Choroid plexus epithelial cell (primary cell): ENCODE measurements around the gene ITPR2.
"Not testable (repeated sequence)": the region's sequence is repeated elsewhere in the genome, so short reads cannot be mapped to it uniquely, and the experiment has no call there.

ENCODE experiments used
- DNase-seq: peaks from one replicate; pipeline ENCODE4 v3.0.0-alpha.2; 2010; ENCODE audit warnings: low read depth
- H3K4me3 ChIP-seq: 2 replicates; pipeline ENCODE4 v1.5.1; 2011; ENCODE audit warnings: low read depth, mild to moderate bottlenecking, control low read depth, low read length, moderate library complexity
- TF ChIP-seq, protein P1 (sequence below): conservative IDR thresholded peaks from 2 replicates; pipeline ENCODE4 v1.5.1; 2011; ENCODE audit warnings: low read depth, mild to moderate bottlenecking, control low read depth, inconsistent platforms, low read length, moderate library complexity

The ITPR2 gene

DNA sequence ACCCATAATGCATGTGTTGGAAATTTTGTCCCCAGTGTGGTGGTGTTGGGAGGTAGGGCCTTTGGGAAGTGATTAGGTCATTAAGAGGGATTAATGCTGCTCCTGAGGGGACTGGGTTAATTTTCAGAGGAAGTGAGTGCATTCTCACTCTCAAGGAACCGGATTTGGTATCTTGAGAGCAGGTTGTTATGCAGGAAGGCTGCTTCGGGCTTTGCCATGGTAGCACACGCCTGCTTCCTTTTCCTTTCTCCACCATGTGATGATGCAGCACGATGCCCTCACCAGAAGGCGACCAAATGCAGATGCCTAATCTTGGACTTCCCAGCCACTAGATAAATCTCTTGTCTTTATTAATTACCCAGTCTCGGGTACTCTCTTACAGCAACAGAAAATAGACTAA is 380.5 kb downstream of the ITPR2 start:
- TF ChIP-seq, protein P1, sequence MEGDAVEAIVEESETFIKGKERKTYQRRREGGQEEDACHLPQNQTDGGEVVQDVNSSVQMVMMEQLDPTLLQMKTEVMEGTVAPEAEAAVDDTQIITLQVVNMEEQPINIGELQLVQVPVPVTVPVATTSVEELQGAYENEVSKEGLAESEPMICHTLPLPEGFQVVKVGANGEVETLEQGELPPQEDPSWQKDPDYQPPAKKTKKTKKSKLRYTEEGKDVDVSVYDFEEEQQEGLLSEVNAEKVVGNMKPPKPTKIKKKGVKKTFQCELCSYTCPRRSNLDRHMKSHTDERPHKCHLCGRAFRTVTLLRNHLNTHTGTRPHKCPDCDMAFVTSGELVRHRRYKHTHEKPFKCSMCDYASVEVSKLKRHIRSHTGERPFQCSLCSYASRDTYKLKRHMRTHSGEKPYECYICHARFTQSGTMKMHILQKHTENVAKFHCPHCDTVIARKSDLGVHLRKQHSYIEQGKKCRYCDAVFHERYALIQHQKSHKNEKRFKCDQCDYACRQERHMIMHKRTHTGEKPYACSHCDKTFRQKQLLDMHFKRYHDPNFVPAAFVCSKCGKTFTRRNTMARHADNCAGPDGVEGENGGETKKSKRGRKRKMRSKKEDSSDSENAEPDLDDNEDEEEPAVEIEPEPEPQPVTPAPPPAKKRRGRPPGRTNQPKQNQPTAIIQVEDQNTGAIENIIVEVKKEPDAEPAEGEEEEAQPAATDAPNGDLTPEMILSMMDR: no peak
- no peak overlapping the region for H3K4me3 ChIP-seq
- no peak for DNase-seq

- no peak for DNase-seq
- H3K4me3 ChIP-seq: no peak overlapping the region
- TF ChIP-seq, protein P1: no peak
These were observed 381.2 kb downstream of the ITPR2 start for GRCh38 chr12:26451763-26452162.

DNA sequence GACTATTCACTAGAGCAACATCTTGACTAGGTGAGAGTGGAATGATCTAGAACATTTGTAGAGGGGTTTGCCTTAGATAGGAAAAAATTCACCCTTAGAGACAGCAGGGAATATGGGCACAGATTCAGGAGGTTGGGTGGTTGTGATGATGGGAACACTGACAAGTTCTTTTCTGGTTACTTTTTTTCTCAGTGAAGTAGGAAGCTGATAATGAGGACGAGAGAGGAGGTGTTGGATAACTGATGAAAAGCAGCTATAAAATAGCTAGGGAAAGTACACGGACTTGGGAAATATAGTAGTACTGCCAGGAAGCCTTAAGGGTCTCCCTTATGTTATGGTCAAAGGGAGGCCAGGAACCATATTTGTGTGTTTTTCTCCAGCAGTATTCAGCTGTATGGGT is 387.1 kb downstream of the ITPR2 start:
- TF ChIP-seq, protein P1: no peak
- no peak for DNase-seq
- H3K4me3 ChIP-seq: no peak overlapping the region

DNA sequence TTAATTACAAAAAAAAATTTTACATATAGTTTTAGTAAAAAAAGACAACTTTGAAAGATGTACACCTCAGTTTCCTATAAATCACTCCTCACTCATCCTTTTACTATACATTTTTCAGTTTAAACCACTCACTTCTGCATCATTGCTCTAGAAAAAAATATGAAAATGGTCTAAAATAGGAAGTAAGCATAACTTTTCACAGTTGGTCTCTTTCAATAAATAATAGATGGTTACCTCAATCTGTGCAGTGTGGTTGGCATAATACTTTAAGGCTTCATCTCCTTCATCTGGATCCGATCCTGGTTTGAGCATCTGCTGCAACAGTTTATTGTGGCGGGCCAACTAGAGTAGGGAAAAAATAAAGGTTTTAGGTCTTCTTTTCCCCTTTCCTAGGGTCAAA is 389.7 kb downstream of the ITPR2 start:
- DNase-seq: no peak
- TF ChIP-seq, protein P1: no peak
- no peak overlapping the region for H3K4me3 ChIP-seq

DNA sequence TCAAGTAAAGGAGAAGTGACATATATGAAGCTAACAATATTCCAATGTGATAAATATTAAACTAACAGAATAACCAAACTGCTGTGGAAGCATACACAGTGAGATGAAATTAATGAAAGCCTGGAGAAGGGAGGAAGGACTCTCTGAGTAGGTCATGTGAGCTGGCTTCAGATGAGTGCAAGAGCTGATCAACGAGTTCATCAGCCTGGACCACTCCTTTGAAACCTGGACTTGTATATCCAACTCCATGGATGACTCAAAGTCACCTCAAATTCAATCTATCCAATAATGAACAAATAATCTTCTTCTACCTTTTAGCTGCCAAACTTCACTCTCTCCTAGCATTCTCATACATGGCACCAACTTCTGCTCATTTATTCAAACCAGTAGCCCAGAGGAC is 391.6 kb downstream of the ITPR2 start:
- no peak for DNase-seq
- no peak overlapping the region for H3K4me3 ChIP-seq
- TF ChIP-seq, protein P1: no peak

DNA sequence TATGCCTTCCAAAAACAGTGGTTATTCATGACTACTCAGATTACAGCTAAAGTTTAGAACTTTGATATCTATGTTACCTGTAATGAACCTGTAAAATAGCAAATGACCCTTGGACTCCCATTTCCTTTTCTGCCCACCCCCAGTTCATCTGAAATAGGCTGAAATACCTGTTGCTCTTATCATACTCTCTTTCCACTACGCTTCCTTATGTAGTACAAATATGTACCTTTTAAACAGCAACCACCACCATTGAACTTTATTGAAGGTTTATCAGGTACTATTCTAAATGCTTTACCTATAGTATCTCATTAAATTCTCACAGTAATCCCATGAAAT is 398.0 kb downstream of the ITPR2 start:
- TF ChIP-seq, protein P1: no peak
- no peak overlapping the region for H3K4me3 ChIP-seq
- DNase-seq: no peak

DNA sequence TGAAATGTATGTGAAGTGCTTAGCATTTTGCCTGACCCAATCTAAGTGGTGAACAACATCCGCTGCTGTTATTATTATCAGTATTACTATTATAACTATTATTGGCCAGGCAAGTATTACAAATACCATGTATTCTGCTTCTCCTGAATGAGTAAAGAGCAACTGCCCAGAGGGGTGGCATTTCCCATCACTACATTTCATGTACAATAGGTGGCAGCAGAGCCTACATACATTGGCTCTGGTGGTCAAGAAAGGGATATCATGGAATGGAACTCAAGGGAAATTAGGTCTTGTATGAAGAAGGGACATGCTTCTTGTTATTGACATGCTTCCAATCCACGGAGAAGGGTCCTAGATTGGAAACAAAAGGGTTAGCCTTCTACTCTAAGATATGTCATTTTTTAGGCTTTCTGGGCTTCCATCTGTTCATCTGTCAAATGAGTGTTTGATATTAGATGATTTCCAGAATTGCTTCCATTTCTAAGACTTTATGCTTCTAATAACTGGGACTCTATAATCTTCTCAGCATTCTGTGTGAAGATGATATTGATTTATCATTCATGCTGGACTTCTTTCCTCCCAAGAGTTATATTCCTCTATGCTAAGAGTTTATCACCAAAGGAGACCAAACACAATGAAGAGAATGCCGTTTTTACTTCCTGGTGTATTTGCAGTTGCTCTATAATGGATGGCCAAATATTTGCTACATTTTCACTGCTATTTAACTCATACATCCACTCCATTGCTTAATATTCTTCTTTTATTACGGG is 398.5 kb downstream of the ITPR2 start:
- H3K4me3 ChIP-seq: no peak overlapping the region
- TF ChIP-seq, protein P1: peak; percentile 81
- DNase-seq: peak; percentile 81

GRCh38 chr12:26433701-26434100 is 399.3 kb downstream of the ITPR2 start:
- DNase-seq, H3K4me3 ChIP-seq: not testable (repeated sequence)
